Measurements from ENCODE around the gene TMEM9.

Gene TMEM9

GRCh38 chr1:201100169-201100930 lies 53.9 kb downstream of the TMEM9 start:
- POLR2A ChIA-PET: no interaction called here

DNA sequence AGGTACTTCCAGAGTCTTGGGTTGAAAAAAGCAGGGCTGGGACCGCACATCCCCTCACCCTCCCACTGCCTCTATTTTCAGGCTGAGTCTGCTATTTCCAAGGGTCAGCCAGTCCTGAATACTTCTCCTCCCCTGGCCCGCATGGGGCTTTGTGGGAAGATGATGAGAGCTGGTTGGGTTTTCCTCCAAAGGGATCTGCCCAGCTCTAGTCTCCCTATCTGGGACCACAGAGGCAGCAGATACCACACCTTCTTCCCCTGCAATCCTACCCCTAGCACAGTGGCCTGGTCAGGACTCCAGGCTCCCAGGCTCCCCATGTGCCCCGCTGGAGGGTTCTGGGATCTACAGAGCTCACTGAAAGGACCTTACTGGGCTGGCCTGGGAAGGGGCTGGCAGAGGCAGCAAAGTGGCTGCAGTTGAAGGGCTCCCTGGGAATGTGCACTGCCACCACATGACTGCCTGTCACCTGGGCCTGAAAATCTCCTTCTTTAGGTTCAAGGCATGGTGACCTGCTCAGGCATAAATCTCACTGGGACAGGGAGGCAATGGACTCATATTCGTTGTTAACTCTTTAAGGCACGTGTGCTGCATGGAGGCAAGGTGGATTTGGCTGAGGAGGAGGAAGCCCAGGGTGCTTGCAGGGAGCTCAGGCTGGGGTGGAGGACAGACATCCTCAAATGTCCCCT lies 55.1 kb downstream of the TMEM9 start:
- H3K4me3 ChIP-seq (ENCODE audit: low read depth, low read length): no peak overlapping the region
- CTCF ChIA-PET: interaction anchor here (0.6 to 1.7 kb wide), 6 partner anchors 8 to 101 kb away, joined by 3 to 12 read pairs (median 4); no protein-coding TSS in a partner anchor
- H3K27ac ChIP-seq (ENCODE audit: extremely low read depth, low read depth, low read length): no peak overlapping the region
- no peaks in the 10 kb centered on the region for H3K4me1 ChIP-seq (ENCODE audit: control insufficient read depth, insufficient read depth, low read length)
- POLR2A ChIA-PET: no interaction called here
- no peaks in the 10 kb centered on the region for H3K9me3 ChIP-seq (ENCODE audit: control insufficient read depth, insufficient read depth, low read depth, low read length)
- TF ChIP-seq ZBTB17 (tag by site-specific recombination; IDR thresholded peaks at IDR 0.05) (0 out of 2 replicates have a peak, but pooled peaks have one; percentile 21), ZNF530 (tag by site-specific recombination; IDR thresholded peaks at IDR 0.05; ENCODE audit: low read depth) (no peak), ZNF24 (tag by site-specific recombination; IDR thresholded peaks at IDR 0.05) (no peak)
- TF ChIP-seq, protein P1, sequence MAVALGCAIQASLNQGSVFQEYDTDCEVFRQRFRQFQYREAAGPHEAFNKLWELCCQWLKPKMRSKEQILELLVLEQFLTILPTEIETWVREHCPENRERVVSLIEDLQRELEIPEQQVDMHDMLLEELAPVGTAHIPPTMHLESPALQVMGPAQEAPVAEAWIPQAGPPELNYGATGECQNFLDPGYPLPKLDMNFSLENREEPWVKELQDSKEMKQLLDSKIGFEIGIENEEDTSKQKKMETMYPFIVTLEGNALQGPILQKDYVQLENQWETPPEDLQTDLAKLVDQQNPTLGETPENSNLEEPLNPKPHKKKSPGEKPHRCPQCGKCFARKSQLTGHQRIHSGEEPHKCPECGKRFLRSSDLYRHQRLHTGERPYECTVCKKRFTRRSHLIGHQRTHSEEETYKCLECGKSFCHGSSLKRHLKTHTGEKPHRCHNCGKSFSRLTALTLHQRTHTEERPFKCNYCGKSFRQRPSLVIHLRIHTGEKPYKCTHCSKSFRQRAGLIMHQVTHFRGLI (tag by site-specific recombination; IDR thresholded peaks at IDR 0.05): peak; percentile 90
- no peaks in the 10 kb centered on the region for H3K36me3 ChIP-seq (ENCODE audit: control insufficient read depth in 2 of 2, insufficient read depth in 1 of 2, low read length in 2 of 2)

More at GRCh38 chr1:201100169-201100930, 53.9 kb downstream of the TMEM9 start:
- TF ChIP-seq ZNF26 (tag by site-specific recombination; IDR thresholded peaks at IDR 0.05) (no peak), ZNF473 (tag by site-specific recombination; IDR thresholded peaks at IDR 0.05) (no peak), ZNF175 (tag by site-specific recombination; IDR thresholded peaks at IDR 0.05) (no peak), TCF7L2 (IDR thresholded peaks at IDR 0.05; ENCODE audit: borderline replicate concordance, low read depth, low read length) (no peak), ZNF354C (tag by site-specific recombination; IDR thresholded peaks at IDR 0.05; ENCODE audit: borderline replicate concordance, low read depth) (no peak)
- TF ChIP-seq, protein P2, sequence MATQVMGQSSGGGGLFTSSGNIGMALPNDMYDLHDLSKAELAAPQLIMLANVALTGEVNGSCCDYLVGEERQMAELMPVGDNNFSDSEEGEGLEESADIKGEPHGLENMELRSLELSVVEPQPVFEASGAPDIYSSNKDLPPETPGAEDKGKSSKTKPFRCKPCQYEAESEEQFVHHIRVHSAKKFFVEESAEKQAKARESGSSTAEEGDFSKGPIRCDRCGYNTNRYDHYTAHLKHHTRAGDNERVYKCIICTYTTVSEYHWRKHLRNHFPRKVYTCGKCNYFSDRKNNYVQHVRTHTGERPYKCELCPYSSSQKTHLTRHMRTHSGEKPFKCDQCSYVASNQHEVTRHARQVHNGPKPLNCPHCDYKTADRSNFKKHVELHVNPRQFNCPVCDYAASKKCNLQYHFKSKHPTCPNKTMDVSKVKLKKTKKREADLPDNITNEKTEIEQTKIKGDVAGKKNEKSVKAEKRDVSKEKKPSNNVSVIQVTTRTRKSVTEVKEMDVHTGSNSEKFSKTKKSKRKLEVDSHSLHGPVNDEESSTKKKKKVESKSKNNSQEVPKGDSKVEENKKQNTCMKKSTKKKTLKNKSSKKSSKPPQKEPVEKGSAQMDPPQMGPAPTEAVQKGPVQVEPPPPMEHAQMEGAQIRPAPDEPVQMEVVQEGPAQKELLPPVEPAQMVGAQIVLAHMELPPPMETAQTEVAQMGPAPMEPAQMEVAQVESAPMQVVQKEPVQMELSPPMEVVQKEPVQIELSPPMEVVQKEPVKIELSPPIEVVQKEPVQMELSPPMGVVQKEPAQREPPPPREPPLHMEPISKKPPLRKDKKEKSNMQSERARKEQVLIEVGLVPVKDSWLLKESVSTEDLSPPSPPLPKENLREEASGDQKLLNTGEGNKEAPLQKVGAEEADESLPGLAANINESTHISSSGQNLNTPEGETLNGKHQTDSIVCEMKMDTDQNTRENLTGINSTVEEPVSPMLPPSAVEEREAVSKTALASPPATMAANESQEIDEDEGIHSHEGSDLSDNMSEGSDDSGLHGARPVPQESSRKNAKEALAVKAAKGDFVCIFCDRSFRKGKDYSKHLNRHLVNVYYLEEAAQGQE (tag by site-specific recombination; IDR thresholded peaks at IDR 0.05): no peak
- H3K9me3 ChIP-seq (ENCODE audit: control insufficient read depth, insufficient read depth, low read depth, low read length): no peaks in the 10 kb centered on the region
- no peak overlapping the region for H3K4me3 ChIP-seq (ENCODE audit: low read depth, low read length)
- H3K27ac ChIP-seq (ENCODE audit: extremely low read depth, low read depth, low read length): no peak overlapping the region
- H3K4me1 ChIP-seq (ENCODE audit: control insufficient read depth, insufficient read depth, low read length): no peaks in the 10 kb centered on the region
- no peaks in the 10 kb centered on the region for H3K36me3 ChIP-seq (ENCODE audit: control insufficient read depth in 2 of 2, insufficient read depth in 1 of 2, low read length in 2 of 2)
- CTCF ChIA-PET: interaction anchor here (0.6 to 1.4 kb wide), 4 partner anchors 11 to 19 kb away, joined by 3 to 5 read pairs (median 3); no protein-coding TSS in a partner anchor

All from HEK293 (cell line).